Thymus (tissue), 11 donors: ENCODE results near the gene CNDP1. TPM values are rescaled to one million over a fixed set of nuclear protein-coding genes. Genes with fewer than 3 reads are reported as not detected.
"Not testable (repeated sequence)": the region's sequence is repeated elsewhere in the genome, so short reads cannot be mapped to it uniquely, and the experiment has no call there.

Experiments used
- DNase-seq, 9 donors: peaks; one replicate each; pipeline ENCODE4 v3.0.0-alpha.2; 2013; ENCODE audit warnings: low spot score in 9 of 9, low read depth in 6 of 9, missing footprints in 1 of 9
- H3K27ac ChIP-seq, 2 donors: one replicate each; pipeline ENCODE4 v1.5.1; 2013; ENCODE audit warnings: control low read depth in 1 of 2, low read depth in 1 of 2, low read length in 1 of 2, mild to moderate bottlenecking in 1 of 2, moderate library complexity in 1 of 2
- H3K27me3 ChIP-seq, 2 donors: one replicate each; pipeline ENCODE4 v1.5.1; 2013; ENCODE audit warnings: low read length in 1 of 2; ENCODE audit not compliant: control insufficient read depth in 2 of 2, insufficient read depth in 1 of 2
- H3K36me3 ChIP-seq, 2 donors: one replicate each; pipeline ENCODE4 v1.5.1; 2013; ENCODE audit warnings: low read length in 1 of 2, mild to moderate bottlenecking in 1 of 2, moderate library complexity in 1 of 2; ENCODE audit not compliant: control insufficient read depth in 2 of 2, insufficient read depth in 2 of 2
- H3K4me1 ChIP-seq, 2 donors: one replicate each; pipeline ENCODE4 v1.5.1; 2013; ENCODE audit warnings: low read length in 2 of 2; ENCODE audit not compliant: control insufficient read depth in 2 of 2, insufficient read depth in 2 of 2
- H3K4me3 ChIP-seq, 2 donors: one replicate each; pipeline ENCODE4 v1.5.1; 2013; ENCODE audit warnings: low read length in 2 of 2, control low read depth in 1 of 2, mild to moderate bottlenecking in 1 of 2
- H3K9me3 ChIP-seq, 2 donors: one replicate each; pipeline ENCODE4 v1.5.1; 2013; ENCODE audit warnings: low read length in 1 of 2, mild to moderate bottlenecking in 1 of 2; ENCODE audit not compliant: control insufficient read depth in 2 of 2, insufficient read depth in 1 of 2
- WGBS: extraction: QIAGEN DNeasy Blood & Tissue Kit; methylation state at CpG from one replicate; pipeline ENCODE4 v1.1.7; 2013; 5-methylcytosine and 5-hydroxymethylcytosine counted together
- polyA plus RNA-seq: library from polyadenylated mRNA; stranded (reverse); fragments of 200-250 nt; gene quantifications from one replicate; pipeline ENCODE4 v1.2.3, GENCODE V29; 2013
- total RNA-seq: library from RNA; stranded (reverse); fragments of 120-200 nt; gene quantifications from one replicate; pipeline ENCODE4 v1.2.4, GENCODE V29; 2013
- donor health status: healthy.

The CNDP1 gene
- total and polyA plus RNA-seq, 2 donors: 0.09 to 0.64 TPM

GRCh38 chr18:74562131-74562730 is 27.9 kb downstream of the CNDP1 start:
- Histone ChIP-seq H3K4me1 (no peaks in the 10 kb centered on the region), H3K27ac (no peak overlapping the region), H3K36me3 (no peaks in the 10 kb centered on the region), H3K27me3 (no peaks in the 10 kb centered on the region), H3K9me3 (peaks cover 0 to 9% of the 10 kb centered on the region in 2 donors), H3K4me3 (no peak overlapping the region)
- DNase-seq: no peak
- WGBS: 93% methylated on average over 4 of the region's 4 CpGs

DNA sequence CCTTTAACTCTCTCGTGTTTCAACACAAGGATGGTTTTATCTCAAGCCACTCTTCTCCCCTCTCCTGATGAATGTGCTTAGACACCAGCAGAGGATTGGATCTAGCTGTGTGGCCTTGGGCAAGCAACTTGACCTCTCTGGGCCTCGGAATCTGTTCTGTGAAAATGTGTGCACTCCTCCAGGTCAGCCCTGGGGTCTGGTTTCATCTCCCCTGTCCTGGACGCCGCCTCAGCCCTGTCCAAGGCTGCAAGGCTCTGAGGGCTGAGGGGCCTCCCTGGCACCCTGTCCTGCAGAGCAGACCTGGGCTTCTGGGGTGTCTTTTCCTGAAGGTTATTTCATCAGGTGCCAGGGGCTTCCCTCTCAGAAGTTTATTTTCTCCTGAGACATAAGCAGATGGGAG is 28.5 kb downstream of the CNDP1 start:
- Histone ChIP-seq H3K9me3 (peaks cover 0 to 9% of the 10 kb centered on the region in 2 donors), H3K27ac (no peak overlapping the region), H3K4me1 (no peaks in the 10 kb centered on the region), H3K4me3 (no peak overlapping the region), H3K27me3 (no peaks in the 10 kb centered on the region), H3K36me3 (no peaks in the 10 kb centered on the region)
- DNase-seq: no peak
- WGBS: 95% methylated on average over 4 of the region's 4 CpGs

DNA sequence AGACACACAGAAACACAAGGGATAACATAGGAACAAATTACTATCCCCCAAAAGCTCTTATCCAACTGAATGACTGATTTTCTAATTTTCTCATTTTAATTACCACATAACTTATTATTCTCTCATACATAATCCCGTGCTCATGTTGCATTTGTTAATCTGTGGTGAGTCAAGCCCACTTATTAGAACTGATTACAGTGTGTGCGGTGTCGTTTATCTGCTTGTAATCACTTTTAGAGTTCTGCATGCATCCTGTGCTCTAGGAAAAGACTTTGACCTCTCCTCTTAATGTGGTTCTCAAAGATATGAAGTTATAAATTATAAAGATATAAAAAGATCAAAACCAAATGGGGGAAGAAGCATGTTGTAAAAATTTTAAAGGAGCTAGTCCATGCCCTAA is 29.7 kb downstream of the CNDP1 start:
- Histone ChIP-seq H3K4me1 (no peaks in the 10 kb centered on the region), H3K9me3 (peaks cover 0 to 9% of the 10 kb centered on the region in 2 donors), H3K27ac (no peak overlapping the region), H3K27me3 (no peaks in the 10 kb centered on the region), H3K36me3 (no peaks in the 10 kb centered on the region), H3K4me3 (no peak overlapping the region)
- DNase-seq: no peak
- WGBS: 76% methylated on average over 3 of the region's 3 CpGs

GRCh38 chr18:74565164-74565563 is 30.9 kb downstream of the CNDP1 start:
- not testable (repeated sequence) for H3K4me1 ChIP-seq, H3K36me3 ChIP-seq, DNase-seq, H3K9me3 ChIP-seq, H3K4me3 ChIP-seq, H3K27me3 ChIP-seq, H3K27ac ChIP-seq
- WGBS: 97% methylated on average over 1 of the region's 1 CpG

- H3K4me1 ChIP-seq, H3K4me3 ChIP-seq, DNase-seq, H3K9me3 ChIP-seq, H3K27me3 ChIP-seq, H3K27ac ChIP-seq, H3K36me3 ChIP-seq: not testable (repeated sequence)
- 96% methylated on average over 3 of the region's 3 CpGs for WGBS
Observed at GRCh38 chr18:74565993-74566392, 31.7 kb downstream of the CNDP1 start.

- H3K9me3 ChIP-seq: peaks cover 0 to 9% of the 10 kb centered on the region in 2 donors
- no peaks in the 10 kb centered on the region for H3K4me1 ChIP-seq
- WGBS: 46% methylated on average over 7 of the region's 7 CpGs
- no peak overlapping the region for H3K27ac ChIP-seq
- H3K4me3 ChIP-seq: no peak overlapping the region
- no peak for DNase-seq
- no peaks in the 10 kb centered on the region for H3K27me3 ChIP-seq
- H3K36me3 ChIP-seq: no peaks in the 10 kb centered on the region
Observed at GRCh38 chr18:74567822-74568221, 33.5 kb downstream of the CNDP1 start.

DNA sequence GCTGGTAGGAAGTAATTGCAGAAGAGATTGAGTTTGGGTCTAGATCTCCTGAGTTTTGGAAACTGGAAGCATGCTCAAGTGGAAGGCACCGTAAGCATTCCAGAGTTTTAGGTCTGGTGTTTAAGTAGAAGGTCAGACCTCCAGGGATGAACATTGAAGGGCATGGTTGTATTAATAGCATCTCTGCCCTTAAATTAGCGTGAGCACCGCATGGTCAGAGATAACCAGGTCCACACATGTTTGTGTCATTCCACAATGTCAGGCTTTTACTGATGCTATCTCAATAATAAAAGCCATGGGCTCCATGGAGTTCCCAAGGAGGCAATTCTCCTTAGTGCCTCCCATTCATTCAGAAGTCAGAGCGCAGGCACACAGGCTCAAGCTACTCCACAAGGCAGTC is 35.1 kb downstream of the CNDP1 start:
- H3K27ac ChIP-seq: no peak overlapping the region
- no peaks in the 10 kb centered on the region for H3K36me3 ChIP-seq
- H3K4me3 ChIP-seq: no peak overlapping the region
- peaks cover 0 to 9% of the 10 kb centered on the region in 2 donors for H3K9me3 ChIP-seq
- WGBS: 96% methylated on average over 4 of the region's 4 CpGs
- DNase-seq: no peak
- H3K27me3 ChIP-seq: no peaks in the 10 kb centered on the region
- H3K4me1 ChIP-seq: no peaks in the 10 kb centered on the region

- Histone ChIP-seq H3K4me3 (no peak overlapping the region), H3K27me3 (no peaks in the 10 kb centered on the region), H3K27ac (no peak overlapping the region), H3K9me3 (peaks cover 0 to 9% of the 10 kb centered on the region in 2 donors), H3K4me1 (no peaks in the 10 kb centered on the region), H3K36me3 (no peaks in the 10 kb centered on the region)
- WGBS: 94% methylated on average over 4 of the region's 4 CpGs
- DNase-seq: no peak
Observed at GRCh38 chr18:74570266-74570665, 36.0 kb downstream of the CNDP1 start.

DNA sequence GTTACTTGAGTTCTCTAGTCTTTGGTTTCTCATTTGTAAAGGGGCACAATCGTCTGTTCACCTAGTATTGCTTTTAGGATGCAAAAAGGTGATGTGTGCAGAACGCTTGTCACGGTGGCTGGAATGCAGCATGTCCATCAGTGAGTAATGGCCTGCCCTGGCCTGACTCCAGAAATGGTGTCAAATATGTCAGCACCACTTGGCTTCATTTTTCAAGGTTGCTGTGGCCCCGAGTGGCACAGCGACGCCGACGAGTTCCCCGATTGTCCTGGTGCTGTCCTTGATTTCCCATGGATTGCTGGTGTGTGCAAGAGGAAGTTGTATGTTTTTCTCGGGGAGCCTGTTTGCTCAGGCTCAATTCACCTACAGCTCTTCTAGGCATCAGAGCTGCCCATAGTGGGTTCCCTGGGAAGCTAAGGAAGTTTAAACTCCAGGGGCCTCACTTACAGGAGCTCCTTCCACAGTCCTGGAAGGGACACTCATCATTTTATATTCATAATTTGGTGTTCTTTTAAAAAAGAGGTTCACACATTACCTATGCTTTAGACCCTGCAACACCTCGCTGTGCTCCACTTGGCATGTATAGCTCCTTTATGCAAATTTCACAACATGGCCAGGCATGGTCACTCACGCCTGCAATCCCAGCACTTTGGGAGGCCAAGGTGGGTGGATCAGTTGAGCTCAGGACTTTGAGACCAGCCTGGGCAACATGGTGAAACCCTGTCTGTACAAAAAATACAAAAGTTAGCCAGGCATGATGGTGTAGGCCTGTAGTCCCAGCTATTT is 37.8 kb downstream of the CNDP1 start:
- no peaks in the 10 kb centered on the region for H3K36me3 ChIP-seq
- no peak overlapping the region for H3K27ac ChIP-seq
- H3K4me3 ChIP-seq: no peak overlapping the region
- no peaks in the 10 kb centered on the region for H3K27me3 ChIP-seq
- DNase-seq: no peak
- no peaks in the 10 kb centered on the region for H3K4me1 ChIP-seq
- WGBS: 91% methylated on average over 12 of the region's 12 CpGs
- no peaks in the 10 kb centered on the region for H3K9me3 ChIP-seq
